ENCODE data around the gene NUAK1. TPM values are rescaled to one million over a fixed set of nuclear protein-coding genes. Genes with fewer than 3 reads are reported as not detected.

The NUAK1 gene
- total and polyA plus RNA-seq, 2 experiments from 2014 or later = 5.4 to 16.9 TPM

DNA sequence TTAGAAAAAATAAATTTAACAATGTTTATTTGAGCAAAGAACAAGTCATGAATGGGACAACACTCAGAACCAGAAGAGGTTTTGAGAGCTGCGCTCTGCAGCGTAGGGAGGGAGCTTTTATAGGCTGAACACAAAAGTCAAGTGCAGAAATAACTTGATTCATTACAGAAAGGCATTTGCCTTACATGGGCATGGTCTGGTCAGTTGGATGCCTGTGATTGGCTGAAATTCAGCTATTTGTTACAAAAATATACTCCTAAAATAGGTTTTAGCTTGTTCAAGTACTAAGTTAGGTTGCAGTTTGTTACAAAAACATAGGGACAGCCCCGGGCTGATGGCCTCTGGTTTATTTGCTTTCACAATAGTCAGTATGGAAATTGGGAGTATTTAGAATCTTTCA, 118.0 kb downstream of the NUAK1 start:
- H3K27me3 Mint-ChIP-seq (ENCODE audit: insufficient read depth, low read depth, poor library complexity) = no peaks in the 10 kb centered on the region
- H3K4me2 ChIP-seq = no peak overlapping the region
- H3F3A ChIP-seq (replicated peaks; ENCODE audit: low read depth) = no peaks in the 10 kb centered on the region
- peaks cover 42% of the 10 kb centered on the region for H3K36me3 Mint-ChIP-seq (ENCODE audit: low read depth)
- ATAC-seq (no peak), DNase-seq (ENCODE audit: low spot score) (no peak)
- TF ChIP-seq NANOG (IDR thresholded peaks at IDR 0.05; ENCODE audit: borderline replicate concordance) = no peak
- TF ChIP-seq, protein P1, sequence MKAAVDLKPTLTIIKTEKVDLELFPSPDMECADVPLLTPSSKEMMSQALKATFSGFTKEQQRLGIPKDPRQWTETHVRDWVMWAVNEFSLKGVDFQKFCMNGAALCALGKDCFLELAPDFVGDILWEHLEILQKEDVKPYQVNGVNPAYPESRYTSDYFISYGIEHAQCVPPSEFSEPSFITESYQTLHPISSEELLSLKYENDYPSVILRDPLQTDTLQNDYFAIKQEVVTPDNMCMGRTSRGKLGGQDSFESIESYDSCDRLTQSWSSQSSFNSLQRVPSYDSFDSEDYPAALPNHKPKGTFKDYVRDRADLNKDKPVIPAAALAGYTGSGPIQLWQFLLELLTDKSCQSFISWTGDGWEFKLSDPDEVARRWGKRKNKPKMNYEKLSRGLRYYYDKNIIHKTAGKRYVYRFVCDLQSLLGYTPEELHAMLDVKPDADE (IDR thresholded peaks at IDR 0.05) = no peak
- TF ChIP-seq, protein P2, sequence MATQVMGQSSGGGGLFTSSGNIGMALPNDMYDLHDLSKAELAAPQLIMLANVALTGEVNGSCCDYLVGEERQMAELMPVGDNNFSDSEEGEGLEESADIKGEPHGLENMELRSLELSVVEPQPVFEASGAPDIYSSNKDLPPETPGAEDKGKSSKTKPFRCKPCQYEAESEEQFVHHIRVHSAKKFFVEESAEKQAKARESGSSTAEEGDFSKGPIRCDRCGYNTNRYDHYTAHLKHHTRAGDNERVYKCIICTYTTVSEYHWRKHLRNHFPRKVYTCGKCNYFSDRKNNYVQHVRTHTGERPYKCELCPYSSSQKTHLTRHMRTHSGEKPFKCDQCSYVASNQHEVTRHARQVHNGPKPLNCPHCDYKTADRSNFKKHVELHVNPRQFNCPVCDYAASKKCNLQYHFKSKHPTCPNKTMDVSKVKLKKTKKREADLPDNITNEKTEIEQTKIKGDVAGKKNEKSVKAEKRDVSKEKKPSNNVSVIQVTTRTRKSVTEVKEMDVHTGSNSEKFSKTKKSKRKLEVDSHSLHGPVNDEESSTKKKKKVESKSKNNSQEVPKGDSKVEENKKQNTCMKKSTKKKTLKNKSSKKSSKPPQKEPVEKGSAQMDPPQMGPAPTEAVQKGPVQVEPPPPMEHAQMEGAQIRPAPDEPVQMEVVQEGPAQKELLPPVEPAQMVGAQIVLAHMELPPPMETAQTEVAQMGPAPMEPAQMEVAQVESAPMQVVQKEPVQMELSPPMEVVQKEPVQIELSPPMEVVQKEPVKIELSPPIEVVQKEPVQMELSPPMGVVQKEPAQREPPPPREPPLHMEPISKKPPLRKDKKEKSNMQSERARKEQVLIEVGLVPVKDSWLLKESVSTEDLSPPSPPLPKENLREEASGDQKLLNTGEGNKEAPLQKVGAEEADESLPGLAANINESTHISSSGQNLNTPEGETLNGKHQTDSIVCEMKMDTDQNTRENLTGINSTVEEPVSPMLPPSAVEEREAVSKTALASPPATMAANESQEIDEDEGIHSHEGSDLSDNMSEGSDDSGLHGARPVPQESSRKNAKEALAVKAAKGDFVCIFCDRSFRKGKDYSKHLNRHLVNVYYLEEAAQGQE (IDR thresholded peaks at IDR 0.05; ENCODE audit: unreplicated experiment) = no peak
- TF ChIP-seq EZH2 (IDR thresholded peaks at IDR 0.05; ENCODE audit: low read depth, unreplicated experiment) = no peak
- no peak for TF ChIP-seq POLR2AphosphoS5 (IDR thresholded peaks at IDR 0.05; ENCODE audit: low read depth)
- TF ChIP-seq ZNF114 (CRISPR knock-in tag; IDR thresholded peaks at IDR 0.05) = no peak
- no peak for TF ChIP-seq STAT1 (IDR thresholded peaks at IDR 0.05; ENCODE audit: unreplicated experiment)
- TF ChIP-seq CREB1 (CRISPR knock-in tag; IDR thresholded peaks at IDR 0.05; ENCODE audit: low read depth) = no peak
- TF ChIP-seq EZH2phosphoT487 (IDR thresholded peaks at IDR 0.05; ENCODE audit: unreplicated experiment) = no peak
- no peak for TF ChIP-seq JUNB (IDR thresholded peaks at IDR 0.05; ENCODE audit: unreplicated experiment)
- no peak for TF ChIP-seq ZNF331 (CRISPR knock-in tag; IDR thresholded peaks at IDR 0.05; ENCODE audit: low read depth)
- TF ChIP-seq, protein P3, sequence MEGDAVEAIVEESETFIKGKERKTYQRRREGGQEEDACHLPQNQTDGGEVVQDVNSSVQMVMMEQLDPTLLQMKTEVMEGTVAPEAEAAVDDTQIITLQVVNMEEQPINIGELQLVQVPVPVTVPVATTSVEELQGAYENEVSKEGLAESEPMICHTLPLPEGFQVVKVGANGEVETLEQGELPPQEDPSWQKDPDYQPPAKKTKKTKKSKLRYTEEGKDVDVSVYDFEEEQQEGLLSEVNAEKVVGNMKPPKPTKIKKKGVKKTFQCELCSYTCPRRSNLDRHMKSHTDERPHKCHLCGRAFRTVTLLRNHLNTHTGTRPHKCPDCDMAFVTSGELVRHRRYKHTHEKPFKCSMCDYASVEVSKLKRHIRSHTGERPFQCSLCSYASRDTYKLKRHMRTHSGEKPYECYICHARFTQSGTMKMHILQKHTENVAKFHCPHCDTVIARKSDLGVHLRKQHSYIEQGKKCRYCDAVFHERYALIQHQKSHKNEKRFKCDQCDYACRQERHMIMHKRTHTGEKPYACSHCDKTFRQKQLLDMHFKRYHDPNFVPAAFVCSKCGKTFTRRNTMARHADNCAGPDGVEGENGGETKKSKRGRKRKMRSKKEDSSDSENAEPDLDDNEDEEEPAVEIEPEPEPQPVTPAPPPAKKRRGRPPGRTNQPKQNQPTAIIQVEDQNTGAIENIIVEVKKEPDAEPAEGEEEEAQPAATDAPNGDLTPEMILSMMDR (conservative IDR thresholded peaks at IDR 0.05; ENCODE audit: low read depth in 2 of 2) = no peak
- TF ChIP-seq, protein P4, sequence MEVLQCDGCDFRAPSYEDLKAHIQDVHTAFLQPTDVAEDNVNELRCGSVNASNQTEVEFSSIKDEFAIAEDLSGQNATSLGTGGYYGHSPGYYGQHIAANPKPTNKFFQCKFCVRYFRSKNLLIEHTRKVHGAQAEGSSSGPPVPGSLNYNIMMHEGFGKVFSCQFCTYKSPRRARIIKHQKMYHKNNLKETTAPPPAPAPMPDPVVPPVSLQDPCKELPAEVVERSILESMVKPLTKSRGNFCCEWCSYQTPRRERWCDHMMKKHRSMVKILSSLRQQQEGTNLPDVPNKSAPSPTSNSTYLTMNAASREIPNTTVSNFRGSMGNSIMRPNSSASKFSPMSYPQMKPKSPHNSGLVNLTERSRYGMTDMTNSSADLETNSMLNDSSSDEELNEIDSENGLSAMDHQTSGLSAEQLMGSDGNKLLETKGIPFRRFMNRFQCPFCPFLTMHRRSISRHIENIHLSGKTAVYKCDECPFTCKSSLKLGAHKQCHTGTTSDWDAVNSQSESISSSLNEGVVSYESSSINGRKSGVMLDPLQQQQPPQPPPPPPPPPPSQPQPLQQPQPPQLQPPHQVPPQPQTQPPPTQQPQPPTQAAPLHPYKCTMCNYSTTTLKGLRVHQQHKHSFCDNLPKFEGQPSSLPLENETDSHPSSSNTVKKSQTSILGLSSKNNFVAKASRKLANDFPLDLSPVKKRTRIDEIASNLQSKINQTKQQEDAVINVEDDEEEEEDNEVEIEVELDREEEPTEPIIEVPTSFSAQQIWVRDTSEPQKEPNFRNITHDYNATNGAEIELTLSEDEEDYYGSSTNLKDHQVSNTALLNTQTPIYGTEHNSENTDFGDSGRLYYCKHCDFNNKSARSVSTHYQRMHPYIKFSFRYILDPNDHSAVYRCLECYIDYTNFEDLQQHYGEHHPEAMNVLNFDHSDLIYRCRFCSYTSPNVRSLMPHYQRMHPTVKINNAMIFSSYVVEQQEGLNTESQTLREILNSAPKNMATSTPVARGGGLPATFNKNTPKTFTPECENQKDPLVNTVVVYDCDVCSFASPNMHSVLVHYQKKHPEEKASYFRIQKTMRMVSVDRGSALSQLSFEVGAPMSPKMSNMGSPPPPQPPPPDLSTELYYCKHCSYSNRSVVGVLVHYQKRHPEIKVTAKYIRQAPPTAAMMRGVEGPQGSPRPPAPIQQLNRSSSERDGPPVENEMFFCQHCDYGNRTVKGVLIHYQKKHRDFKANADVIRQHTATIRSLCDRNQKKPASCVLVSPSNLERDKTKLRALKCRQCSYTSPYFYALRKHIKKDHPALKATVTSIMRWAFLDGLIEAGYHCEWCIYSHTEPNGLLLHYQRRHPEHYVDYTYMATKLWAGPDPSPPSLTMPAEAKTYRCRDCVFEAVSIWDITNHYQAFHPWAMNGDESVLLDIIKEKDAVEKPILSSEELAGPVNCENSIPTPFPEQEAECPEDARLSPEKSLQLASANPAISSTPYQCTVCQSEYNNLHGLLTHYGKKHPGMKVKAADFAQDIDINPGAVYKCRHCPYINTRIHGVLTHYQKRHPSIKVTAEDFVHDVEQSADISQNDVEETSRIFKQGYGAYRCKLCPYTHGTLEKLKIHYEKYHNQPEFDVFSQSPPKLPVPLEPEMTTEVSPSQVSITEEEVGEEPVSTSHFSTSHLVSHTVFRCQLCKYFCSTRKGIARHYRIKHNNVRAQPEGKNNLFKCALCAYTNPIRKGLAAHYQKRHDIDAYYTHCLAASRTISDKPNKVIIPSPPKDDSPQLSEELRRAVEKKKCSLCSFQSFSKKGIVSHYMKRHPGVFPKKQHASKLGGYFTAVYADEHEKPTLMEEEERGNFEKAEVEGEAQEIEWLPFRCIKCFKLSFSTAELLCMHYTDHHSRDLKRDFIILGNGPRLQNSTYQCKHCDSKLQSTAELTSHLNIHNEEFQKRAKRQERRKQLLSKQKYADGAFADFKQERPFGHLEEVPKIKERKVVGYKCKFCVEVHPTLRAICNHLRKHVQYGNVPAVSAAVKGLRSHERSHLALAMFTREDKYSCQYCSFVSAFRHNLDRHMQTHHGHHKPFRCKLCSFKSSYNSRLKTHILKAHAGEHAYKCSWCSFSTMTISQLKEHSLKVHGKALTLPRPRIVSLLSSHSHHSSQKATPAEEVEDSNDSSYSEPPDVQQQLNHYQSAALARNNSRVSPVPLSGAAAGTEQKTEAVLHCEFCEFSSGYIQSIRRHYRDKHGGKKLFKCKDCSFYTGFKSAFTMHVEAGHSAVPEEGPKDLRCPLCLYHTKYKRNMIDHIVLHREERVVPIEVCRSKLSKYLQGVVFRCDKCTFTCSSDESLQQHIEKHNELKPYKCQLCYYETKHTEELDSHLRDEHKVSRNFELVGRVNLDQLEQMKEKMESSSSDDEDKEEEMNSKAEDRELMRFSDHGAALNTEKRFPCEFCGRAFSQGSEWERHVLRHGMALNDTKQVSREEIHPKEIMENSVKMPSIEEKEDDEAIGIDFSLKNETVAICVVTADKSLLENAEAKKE (CRISPR knock-in tag; IDR thresholded peaks at IDR 0.05) = no peak
- no peak overlapping the region for H3K27ac ChIP-seq (ENCODE audit: low read depth)
- H3K4me3 ChIP-seq = no peak overlapping the region
- peaks cover 49% of the 10 kb centered on the region for H3K9me3 Mint-ChIP-seq
- no peaks in the 10 kb centered on the region for H4K20me1 ChIP-seq (replicated peaks; ENCODE audit: insufficient read depth)
- H3K27ac Mint-ChIP-seq = no peak overlapping the region
- no peaks in the 10 kb centered on the region for H3K4me1 ChIP-seq (ENCODE audit: insufficient read depth)
- no peak overlapping the region for H2AFZ ChIP-seq
- H3K36me3 ChIP-seq (ENCODE audit: insufficient read depth) = 0 out of 2 replicates have a peak, but pooled peaks cover 3% of the 10 kb centered on the region
- H3K27me3 ChIP-seq (ENCODE audit: insufficient read depth) = no peaks in the 10 kb centered on the region
- no peak overlapping the region for H3K4me3 Mint-ChIP-seq
- 0 out of 3 replicates have a peak, but pooled peaks cover 2% of the 10 kb centered on the region for H3K4me1 Mint-ChIP-seq
- no peaks in the 10 kb centered on the region for H3K79me2 ChIP-seq (replicated peaks; ENCODE audit: insufficient read depth)
- H3K9me2 ChIP-seq (ENCODE audit: insufficient read depth) = peaks cover under 1% of the 10 kb centered on the region; the same call in 1 of the 2 replicates

Data from GM23338 (cell line).